ENCODE data around the gene BMP6. TPM values are rescaled to one million over a fixed set of nuclear protein-coding genes. Genes with fewer than 3 reads are reported as not detected.

The BMP6 gene
- total RNA-seq, 1 donor from 2014 or later: 6.6 TPM

DNA sequence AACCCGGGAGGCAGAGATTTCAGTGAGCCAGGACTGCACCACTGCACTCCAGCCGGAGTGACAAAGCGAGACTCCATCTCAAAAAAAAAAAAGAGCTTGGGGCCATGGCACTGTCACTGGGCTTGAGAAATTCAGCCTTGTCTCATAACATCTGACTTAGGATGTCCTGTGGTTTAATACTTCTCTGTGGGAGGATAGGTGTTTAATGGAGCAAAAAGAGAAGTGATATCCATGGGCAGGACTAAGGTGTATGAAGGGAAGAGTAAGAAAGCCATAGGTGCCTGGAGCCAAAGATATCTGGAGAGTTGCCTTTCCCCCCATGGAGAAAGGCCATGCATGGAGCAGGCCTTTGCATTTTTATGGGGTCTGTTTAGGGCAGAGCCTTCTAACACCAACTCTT lies 11.2 kb downstream of the BMP6 start:
- Histone ChIP-seq H3K4me1 (no peaks in the 10 kb centered on the region), H3K27ac (no peak overlapping the region), H3K4me3 (no peak overlapping the region), H3K36me3 (no peaks in the 10 kb centered on the region), H3K9me3 (no peaks in the 10 kb centered on the region), H3K27me3 (ENCODE audit: low read depth) (no peaks in the 10 kb centered on the region)
- ATAC-seq (no peak), DNase-seq (no peak)
- TF ChIP-seq, protein P1, sequence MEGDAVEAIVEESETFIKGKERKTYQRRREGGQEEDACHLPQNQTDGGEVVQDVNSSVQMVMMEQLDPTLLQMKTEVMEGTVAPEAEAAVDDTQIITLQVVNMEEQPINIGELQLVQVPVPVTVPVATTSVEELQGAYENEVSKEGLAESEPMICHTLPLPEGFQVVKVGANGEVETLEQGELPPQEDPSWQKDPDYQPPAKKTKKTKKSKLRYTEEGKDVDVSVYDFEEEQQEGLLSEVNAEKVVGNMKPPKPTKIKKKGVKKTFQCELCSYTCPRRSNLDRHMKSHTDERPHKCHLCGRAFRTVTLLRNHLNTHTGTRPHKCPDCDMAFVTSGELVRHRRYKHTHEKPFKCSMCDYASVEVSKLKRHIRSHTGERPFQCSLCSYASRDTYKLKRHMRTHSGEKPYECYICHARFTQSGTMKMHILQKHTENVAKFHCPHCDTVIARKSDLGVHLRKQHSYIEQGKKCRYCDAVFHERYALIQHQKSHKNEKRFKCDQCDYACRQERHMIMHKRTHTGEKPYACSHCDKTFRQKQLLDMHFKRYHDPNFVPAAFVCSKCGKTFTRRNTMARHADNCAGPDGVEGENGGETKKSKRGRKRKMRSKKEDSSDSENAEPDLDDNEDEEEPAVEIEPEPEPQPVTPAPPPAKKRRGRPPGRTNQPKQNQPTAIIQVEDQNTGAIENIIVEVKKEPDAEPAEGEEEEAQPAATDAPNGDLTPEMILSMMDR (IDR thresholded peaks at IDR 0.05): no peak
- intact Hi-C loops (cut with DNase I): no loop called here

DNA sequence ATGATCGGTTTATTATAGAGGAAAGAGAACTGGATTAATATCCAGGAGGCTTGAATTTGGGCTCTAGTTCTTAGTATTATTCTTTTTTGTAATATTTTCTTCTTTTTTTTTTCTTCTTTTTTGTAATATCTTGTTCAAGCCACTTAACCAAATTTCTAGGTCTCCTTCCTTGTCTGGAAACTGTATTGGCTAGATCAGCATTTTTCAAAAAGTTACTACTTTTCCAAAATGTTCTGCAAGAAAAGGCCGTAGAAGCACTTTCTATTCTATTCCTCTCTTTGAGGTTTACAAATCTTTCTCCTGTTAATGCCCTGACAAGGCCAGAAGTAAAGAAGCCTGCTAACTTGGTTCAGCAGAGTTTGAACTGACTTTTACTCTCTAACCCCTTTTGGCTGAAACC lies 12.0 kb downstream of the BMP6 start:
- H3K36me3 ChIP-seq: no peaks in the 10 kb centered on the region
- intact Hi-C loops (cut with DNase I): no loop called here
- H3K9me3 ChIP-seq: no peaks in the 10 kb centered on the region
- no peak overlapping the region for H3K27ac ChIP-seq
- ATAC-seq (no peak), DNase-seq (no peak)
- H3K4me1 ChIP-seq: no peaks in the 10 kb centered on the region
- no peak overlapping the region for H3K4me3 ChIP-seq
- TF ChIP-seq, protein P1 (IDR thresholded peaks at IDR 0.05): no peak
- no peaks in the 10 kb centered on the region for H3K27me3 ChIP-seq (ENCODE audit: low read depth)

DNA sequence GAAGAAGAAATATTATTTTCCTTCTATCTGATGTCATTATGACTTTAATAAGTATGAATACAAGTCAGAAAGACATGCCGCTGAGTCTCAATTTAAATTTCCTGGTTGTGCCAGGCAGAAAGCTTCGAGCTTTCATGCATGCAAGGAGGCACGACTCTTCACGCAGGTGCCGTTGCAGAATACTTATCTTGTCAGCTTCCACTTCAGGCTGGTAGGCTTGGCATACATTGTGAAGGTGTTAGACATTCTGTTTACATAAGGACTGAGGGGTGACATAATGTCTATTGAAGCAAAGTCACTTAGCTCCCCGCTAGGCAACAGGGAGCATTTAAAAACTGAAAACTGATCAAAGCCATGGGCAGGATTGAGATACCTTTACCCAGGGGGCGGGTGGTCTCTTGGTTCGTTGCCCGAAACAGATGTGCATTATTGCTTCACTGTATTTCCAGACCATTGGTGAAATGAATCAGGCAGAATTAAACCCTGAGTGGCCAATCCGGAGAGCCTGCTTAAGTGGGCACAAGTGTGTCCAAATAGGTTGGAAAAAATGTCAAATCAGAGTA lies 16.4 kb downstream of the BMP6 start:
- intact Hi-C loops (cut with DNase I): no loop called here
- Histone ChIP-seq H3K27ac (no peak overlapping the region), H3K4me1 (no peaks in the 10 kb centered on the region), H3K36me3 (no peaks in the 10 kb centered on the region), H3K27me3 (ENCODE audit: low read depth) (no peaks in the 10 kb centered on the region), H3K4me3 (no peak overlapping the region), H3K9me3 (no peaks in the 10 kb centered on the region)
- ATAC-seq (no peak), DNase-seq (no peak)
- TF ChIP-seq, protein P1 (IDR thresholded peaks at IDR 0.05): no peak

DNA sequence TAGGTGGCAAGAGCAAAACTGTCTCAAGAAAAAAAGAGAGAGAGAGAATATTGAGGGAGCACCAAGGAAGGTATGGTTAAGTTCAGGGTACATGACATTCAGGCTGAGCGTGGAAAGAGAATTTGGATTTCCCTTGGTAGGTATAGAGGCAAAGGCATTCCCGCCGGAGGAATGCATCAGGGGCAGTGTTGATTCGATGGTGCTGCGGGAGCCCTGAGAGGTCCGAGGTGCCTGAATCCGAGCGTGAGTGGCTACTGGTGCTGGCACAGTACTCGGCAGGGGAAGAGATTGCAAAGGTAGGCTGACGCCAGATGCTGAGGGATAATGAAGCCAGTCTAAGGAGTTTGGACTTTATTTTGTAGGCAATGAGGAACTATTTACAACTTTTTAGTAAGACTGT lies 20.0 kb downstream of the BMP6 start:
- DNase-seq (no peak), ATAC-seq (no peak)
- Histone ChIP-seq H3K9me3 (no peaks in the 10 kb centered on the region), H3K36me3 (no peaks in the 10 kb centered on the region), H3K27ac (no peak overlapping the region), H3K4me1 (no peaks in the 10 kb centered on the region), H3K27me3 (ENCODE audit: low read depth) (no peaks in the 10 kb centered on the region), H3K4me3 (no peak overlapping the region)
- intact Hi-C loops (cut with DNase I): no loop called here
- TF ChIP-seq, protein P1 (IDR thresholded peaks at IDR 0.05): no peak

DNA sequence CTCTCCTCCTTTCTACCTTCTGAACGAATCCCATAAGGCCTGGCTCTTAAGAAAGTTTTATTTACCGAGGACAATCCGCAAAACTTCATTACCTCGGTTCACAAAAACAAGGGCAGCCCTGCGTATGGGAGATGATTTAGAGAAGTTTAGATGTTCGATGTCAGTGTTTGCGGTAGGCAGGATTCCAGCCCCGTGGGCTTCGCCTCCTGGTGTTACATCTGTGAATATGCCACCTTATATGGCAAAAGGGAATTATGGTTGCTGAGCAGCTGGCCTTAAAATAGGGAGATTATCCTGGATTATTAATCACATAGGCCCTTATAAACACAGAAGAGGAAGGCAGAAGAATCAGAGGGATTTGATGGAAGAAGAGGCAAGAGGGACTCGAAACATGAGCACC lies 21.1 kb downstream of the BMP6 start:
- Histone ChIP-seq H3K36me3 (no peaks in the 10 kb centered on the region), H3K27ac (no peak overlapping the region), H3K4me1 (no peaks in the 10 kb centered on the region), H3K4me3 (no peak overlapping the region), H3K27me3 (ENCODE audit: low read depth) (no peaks in the 10 kb centered on the region), H3K9me3 (no peaks in the 10 kb centered on the region)
- intact Hi-C loops (cut with DNase I): no loop called here
- DNase-seq (no peak), ATAC-seq (no peak)
- TF ChIP-seq, protein P1 (IDR thresholded peaks at IDR 0.05): no peak

DNA sequence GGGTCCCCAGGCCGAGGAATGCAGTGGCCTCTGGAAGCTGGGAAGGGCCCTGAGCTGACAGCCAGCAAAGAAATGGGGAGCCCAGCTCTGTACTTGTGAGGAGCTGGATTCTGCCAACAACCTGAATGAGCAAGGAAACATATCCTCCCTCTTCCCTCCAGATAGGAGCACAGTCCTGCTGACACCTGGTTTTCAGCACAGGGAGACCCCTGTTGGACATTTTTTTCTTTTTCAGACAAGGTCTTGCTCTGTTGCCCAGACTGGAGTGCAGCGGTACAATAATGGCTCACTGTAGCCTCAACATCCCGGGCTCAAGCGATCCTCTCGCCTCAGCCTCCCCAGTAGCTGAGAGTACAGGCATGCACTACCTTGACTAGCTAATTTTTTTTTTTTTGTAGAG lies 21.5 kb downstream of the BMP6 start:
- Histone ChIP-seq H3K4me3 (no peak overlapping the region), H3K27ac (no peak overlapping the region), H3K4me1 (no peaks in the 10 kb centered on the region), H3K36me3 (no peaks in the 10 kb centered on the region), H3K27me3 (ENCODE audit: low read depth) (no peaks in the 10 kb centered on the region), H3K9me3 (no peaks in the 10 kb centered on the region)
- intact Hi-C loops (cut with DNase I): no loop called here
- ATAC-seq (no peak), DNase-seq (no peak)
- TF ChIP-seq, protein P1 (IDR thresholded peaks at IDR 0.05): no peak
